Thyroid gland (tissue), 4 donors: ENCODE results near the gene CEBPB. TPM values are rescaled to one million over a fixed set of nuclear protein-coding genes. Genes with fewer than 3 reads are reported as not detected.

Experiments used
- DNase-seq, 2 donors: peaks; one replicate each; pipeline ENCODE4 v3.0.0-alpha.2; 2019
- H3K27ac ChIP-seq, 3 donors: fragments of 200-600 bp; sonication (generic); 1 replicate in 2 of 3; 2 replicates in 1 of 3; pipeline ENCODE4 v1.5.1; 2016 to 2019; ENCODE audit warnings: mild to moderate bottlenecking in 1 of 3, moderate library complexity in 1 of 3
- H3K27me3 ChIP-seq: fragments of 200-600 bp; sonication (generic); one replicate; pipeline ENCODE4 v1.5.1; 2019
- H3K36me3 ChIP-seq, 2 donors: fragments of 200-600 bp; sonication (generic); one replicate each; pipeline ENCODE4 v1.5.1; 2016 to 2019
- H3K4me1 ChIP-seq, 2 donors: fragments of 200-600 bp; sonication (generic); one replicate each; pipeline ENCODE4 v1.5.1; 2017 to 2019
- H3K4me3 ChIP-seq, 3 donors: fragments of 200-600 bp; sonication (generic); replicated peaks in 1 of 3; 1 replicate in 2 of 3; 2 replicates in 1 of 3; pipeline ENCODE4 v1.5.1; 2016; ENCODE audit warnings: mild to moderate bottlenecking in 1 of 3
- H3K9me3 ChIP-seq: fragments of 200-600 bp; sonication (generic); one replicate; pipeline ENCODE4 v1.5.1; 2017
- CTCF ChIP-seq, 6 experiments: fragments of 200-600 bp in 3 of 6; fragments of 450-650 bp in 3 of 6; sonication (generic) in 3 of 6; IDR thresholded peaks; one replicate each; pipeline ENCODE4 v1.5.1; 2016 to 2019; ENCODE audit warnings: antibody characterized with exemption in 6 of 6, mild to moderate bottlenecking in 2 of 6, inconsistent platforms in 1 of 6, moderate library complexity in 1 of 6
- POLR2A ChIP-seq, 2 donors: fragments of 450-650 bp; IDR thresholded peaks; one replicate each; pipeline ENCODE4 v1.6.1; 2017; ENCODE audit warnings: antibody characterized with exemption in 2 of 2, mild to moderate bottlenecking in 2 of 2, moderate library complexity in 1 of 2
- WGBS, 2 donors: methylation state at CpG; one replicate each; pipeline ENCODE4 v1.1.5; 2017; 5-methylcytosine and 5-hydroxymethylcytosine counted together
- intact Hi-C: fragments of 100-400 bp; cut with DNase I; formaldehyde crosslinking; loops from one replicate; pipeline ENCODE4 v1.15.1; 2023
- total RNA-seq, 4 donors: library from RNA; depleted of rRNA; stranded (reverse); fragments of >200 nt; gene quantifications; one replicate each; pipeline ENCODE4 v1.2.3, GENCODE V29; 2016

The CEBPB gene
- total RNA-seq, 4 donors from 2014 or later = 61.7 to 132 (median 104) TPM

GRCh38 chr20:50221501-50222308 lies 31.1 kb downstream of the CEBPB start:
- Histone ChIP-seq H3K27ac (no peak overlapping the region), H3K9me3 (no peaks in the 10 kb centered on the region), H3K4me3 (no peak overlapping the region), H3K36me3 (no peaks in the 10 kb centered on the region), H3K27me3 (no peaks in the 10 kb centered on the region), H3K4me1 (peaks cover 11 to 31% of the 10 kb centered on the region in 2 donors)
- WGBS, 2 donors = 88 to 91% methylated on average over 17 to 18 of the region's 18 CpGs
- no peak for DNase-seq
- intact Hi-C loops = no loop called here
- TF ChIP-seq CTCF (IDR thresholded peaks at IDR 0.05) = no peak
- TF ChIP-seq POLR2A (IDR thresholded peaks at IDR 0.05) = no peak

GRCh38 chr20:50222309-50223038 lies 31.8 kb downstream of the CEBPB start:
- TF ChIP-seq CTCF (IDR thresholded peaks at IDR 0.05) (no peak), POLR2A (IDR thresholded peaks at IDR 0.05) (no peak)
- DNase-seq = no peak
- no peak overlapping the region for H3K27ac ChIP-seq
- no peaks in the 10 kb centered on the region for H3K27me3 ChIP-seq
- peaks cover 11 to 33% of the 10 kb centered on the region in 2 donors for H3K4me1 ChIP-seq
- intact Hi-C loops = no loop called here
- WGBS, 2 donors = 91 to 94% methylated on average over 12 of the region's 12 CpGs
- no peaks in the 10 kb centered on the region for H3K9me3 ChIP-seq
- H3K4me3 ChIP-seq = no peak overlapping the region
- H3K36me3 ChIP-seq = no peaks in the 10 kb centered on the region

- 92 to 94% methylated on average over 28 of the region's 28 CpGs for WGBS, 2 donors
- intact Hi-C loops = no loop called here
- TF ChIP-seq POLR2A (IDR thresholded peaks at IDR 0.05) = no peak
- no peak for TF ChIP-seq CTCF (IDR thresholded peaks at IDR 0.05)
These were observed 32.7 kb downstream of the CEBPB start for GRCh38 chr20:50223039-50224005.

GRCh38 chr20:50224052-50224451 lies 33.4 kb downstream of the CEBPB start:
- Histone ChIP-seq H3K9me3 (no peaks in the 10 kb centered on the region), H3K36me3 (no peaks in the 10 kb centered on the region), H3K27ac (peak overlapping the region; percentile 27 to 82 (median 76)), H3K4me3 (no peak overlapping the region), H3K27me3 (no peaks in the 10 kb centered on the region), H3K4me1 (peaks cover 11 to 27% of the 10 kb centered on the region in 2 donors)
- no peak for TF ChIP-seq POLR2A (IDR thresholded peaks at IDR 0.05)
- no peak for TF ChIP-seq CTCF (IDR thresholded peaks at IDR 0.05)
- intact Hi-C loops = no loop called here
- DNase-seq = no peak
- 83 to 95% methylated on average over 1 of the region's 1 CpG for WGBS, 2 donors

More at GRCh38 chr20:50223039-50224005, 32.7 kb downstream of the CEBPB start:
- Histone ChIP-seq H3K9me3 (no peaks in the 10 kb centered on the region), H3K27ac (peak overlapping the region; percentile 27 to 82 (median 76)), H3K27me3 (no peaks in the 10 kb centered on the region), H3K4me3 (no peak overlapping the region), H3K4me1 (peaks cover 11 to 33% of the 10 kb centered on the region in 2 donors), H3K36me3 (no peaks in the 10 kb centered on the region)
- DNase-seq = no peak
